GM12873 (cell line): ENCODE data around the gene ST3GAL5.

Experiments used
- TF ChIP-seq, protein P1 (sequence below): IDR thresholded peaks from 2 replicates; pipeline ENCODE4 v1.5.1; 2012; ENCODE audit warnings: low read depth, mild to moderate bottlenecking, moderate library complexity, low read length, control low read depth; ENCODE audit not compliant: insufficient read depth; ENCODE audit errors: missing control alignments

The ST3GAL5 gene

DNA sequence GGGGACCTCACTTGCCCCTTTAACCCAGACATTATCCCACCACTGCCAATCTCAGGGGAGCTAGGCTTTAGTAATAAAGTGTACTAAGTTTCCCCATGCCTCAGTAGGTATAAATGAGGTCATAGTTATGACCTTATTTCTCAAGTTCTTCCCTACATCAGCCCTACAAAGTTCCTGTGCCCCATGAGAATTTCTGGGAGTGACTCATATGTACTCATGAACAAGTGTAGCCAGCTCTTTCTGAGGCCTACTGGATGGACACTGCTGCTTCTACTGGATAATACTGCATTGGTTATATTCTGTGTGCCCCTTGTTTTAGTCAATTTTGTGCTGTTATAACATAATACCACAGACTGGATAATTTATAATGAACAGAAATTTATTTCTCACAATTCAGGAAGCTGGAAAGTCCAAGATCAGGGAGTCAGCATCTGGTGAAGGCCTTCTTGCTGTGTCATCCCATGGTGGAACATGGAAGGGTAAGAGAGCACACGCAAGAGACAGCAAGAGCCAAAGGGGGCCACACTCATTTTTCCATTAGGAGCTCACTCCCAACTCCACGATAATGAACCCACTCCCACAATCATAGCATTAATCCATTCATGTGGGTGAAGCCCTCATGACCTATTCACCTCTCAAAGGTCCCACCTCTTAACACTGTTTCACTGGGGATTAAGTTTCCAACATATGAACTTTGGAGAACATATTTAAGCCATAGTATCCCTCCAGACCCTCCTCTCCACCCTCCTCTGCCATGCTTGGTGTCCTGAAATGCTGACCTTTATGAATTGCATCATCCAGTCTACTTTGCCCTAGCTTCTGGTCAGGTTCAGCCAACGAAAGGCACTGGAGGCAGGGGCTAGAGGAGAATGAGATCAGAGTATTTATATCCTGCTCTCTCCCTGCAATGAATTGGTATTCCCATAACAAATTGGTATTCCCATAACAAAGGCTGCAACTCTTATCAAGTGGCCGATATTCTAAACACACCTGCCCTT is 25.4 kb upstream of the ST3GAL5 start:
- TF ChIP-seq, protein P1, sequence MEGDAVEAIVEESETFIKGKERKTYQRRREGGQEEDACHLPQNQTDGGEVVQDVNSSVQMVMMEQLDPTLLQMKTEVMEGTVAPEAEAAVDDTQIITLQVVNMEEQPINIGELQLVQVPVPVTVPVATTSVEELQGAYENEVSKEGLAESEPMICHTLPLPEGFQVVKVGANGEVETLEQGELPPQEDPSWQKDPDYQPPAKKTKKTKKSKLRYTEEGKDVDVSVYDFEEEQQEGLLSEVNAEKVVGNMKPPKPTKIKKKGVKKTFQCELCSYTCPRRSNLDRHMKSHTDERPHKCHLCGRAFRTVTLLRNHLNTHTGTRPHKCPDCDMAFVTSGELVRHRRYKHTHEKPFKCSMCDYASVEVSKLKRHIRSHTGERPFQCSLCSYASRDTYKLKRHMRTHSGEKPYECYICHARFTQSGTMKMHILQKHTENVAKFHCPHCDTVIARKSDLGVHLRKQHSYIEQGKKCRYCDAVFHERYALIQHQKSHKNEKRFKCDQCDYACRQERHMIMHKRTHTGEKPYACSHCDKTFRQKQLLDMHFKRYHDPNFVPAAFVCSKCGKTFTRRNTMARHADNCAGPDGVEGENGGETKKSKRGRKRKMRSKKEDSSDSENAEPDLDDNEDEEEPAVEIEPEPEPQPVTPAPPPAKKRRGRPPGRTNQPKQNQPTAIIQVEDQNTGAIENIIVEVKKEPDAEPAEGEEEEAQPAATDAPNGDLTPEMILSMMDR = no peak

DNA sequence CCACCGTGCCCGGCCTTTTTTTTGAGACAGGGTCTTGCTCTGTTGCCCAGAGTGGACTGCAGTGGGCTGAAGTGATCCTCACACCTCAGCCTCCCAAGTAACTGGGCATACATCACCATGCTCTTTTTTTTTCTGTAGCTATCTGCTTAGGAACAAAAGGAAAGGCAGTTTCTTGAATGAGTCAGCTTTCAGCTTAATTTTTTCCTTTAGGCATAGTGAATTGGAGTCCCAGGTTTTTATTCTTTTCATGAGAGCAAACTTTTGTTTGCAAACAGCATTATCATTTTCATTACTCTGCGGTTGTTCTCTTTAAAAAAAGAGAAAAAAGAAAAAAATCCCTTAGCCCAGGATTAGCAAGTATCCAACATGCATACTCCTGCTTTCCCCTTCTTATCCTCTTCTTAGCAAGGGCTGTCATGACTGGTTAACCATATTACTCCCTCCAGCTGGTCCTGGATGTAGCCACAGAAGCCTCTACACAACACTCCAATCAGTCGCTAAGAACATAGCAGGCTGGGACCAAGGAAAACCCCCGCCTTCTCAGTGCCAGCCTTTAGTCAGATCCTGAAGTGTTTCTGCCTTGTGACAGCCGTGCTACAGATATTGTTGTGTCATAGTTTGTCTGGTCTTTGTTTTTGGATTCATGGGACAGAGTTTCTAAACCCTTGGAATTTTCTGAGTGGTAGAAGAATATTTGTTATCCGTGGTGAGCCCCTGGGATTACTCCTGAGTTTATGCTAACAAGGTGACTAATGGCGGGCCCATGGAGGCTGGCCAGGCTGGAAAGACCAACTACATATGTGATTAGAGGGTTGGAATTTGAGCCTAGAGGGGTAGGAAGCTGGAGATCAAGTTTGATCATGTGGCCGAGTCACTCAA is 23.3 kb upstream of the ST3GAL5 start:
- TF ChIP-seq, protein P1 = no peak

DNA sequence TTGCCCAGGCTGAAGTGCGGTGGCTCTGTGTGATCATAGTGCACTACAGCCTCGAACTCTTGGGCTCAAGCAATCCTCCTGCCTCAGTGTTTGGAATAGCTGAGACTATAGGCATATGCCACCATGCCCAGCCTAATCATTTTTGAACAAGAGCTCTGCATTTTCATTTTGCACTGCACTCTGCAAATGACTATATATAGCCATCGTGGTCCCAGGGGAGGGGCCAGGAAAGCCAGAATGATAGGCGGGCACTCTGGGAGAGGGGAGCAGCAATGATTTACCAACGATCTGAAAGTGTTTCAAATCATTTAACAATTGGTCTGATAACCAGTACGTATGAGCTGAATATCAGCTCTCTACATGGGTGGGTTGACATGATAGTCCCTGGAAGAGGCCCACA is 22.3 kb upstream of the ST3GAL5 start:
- TF ChIP-seq, protein P1 = no peak

DNA sequence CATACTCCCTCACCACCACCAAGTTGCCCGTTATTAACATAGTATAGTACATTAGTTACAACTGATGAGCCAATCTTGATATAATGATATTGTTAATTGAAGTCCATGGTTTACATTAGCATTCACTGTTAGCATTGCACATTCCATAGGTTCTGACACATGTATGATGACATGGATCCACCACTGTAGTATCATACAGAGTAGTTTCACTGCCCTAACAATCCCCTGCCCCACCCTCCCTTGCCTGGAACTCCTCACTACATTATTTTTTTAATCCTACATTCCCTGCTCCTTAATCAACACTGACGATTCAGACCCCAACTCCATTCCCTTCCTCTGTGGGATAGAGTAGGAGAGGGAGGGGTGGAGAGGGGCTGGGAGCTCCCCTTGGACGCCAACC is 20.2 kb upstream of the ST3GAL5 start:
- TF ChIP-seq, protein P1 = no peak

DNA sequence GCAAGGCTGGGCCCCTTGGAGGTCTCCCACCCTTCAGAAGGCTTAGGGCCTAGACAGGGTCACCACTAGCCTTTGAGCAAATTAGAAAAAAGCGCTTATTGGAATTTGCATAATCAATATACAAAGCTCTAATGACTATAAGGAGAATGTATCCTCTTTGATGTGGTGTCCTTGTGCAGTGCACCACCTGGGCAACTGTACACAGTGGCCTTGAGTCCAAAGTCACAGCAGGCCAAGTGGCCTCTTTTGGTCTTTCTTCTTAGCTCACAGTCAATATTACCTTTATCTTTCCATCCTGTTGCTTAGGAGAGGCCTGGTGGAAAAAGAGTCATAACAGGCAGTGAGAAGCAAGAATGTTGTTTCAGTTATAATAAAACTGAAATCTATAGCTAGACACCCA is 19.7 kb upstream of the ST3GAL5 start:
- TF ChIP-seq, protein P1 = no peak

DNA sequence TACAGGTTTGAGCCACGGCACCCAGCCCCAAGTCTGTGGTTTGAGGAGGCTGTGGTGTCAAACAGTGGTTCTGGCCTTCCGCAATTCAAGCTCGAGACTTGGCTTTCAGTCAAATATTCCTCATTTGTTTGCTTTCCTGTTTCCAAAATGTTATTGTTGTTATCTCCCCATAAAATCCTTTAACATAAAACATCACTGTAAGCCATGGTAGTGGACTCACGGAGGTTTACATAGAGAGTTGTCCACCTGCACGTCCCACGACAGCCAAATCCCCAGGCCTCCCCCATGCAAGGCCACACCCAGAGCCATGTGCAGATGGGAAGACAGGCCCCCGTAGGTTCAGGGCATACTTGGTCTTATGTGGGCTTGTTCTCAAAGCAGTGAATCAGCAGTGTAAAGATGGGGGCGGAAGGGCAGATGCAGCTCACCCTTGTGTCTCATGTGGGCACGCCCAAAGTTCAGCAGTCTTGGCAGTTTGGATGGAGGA is 18.9 kb upstream of the ST3GAL5 start:
- TF ChIP-seq, protein P1 = no peak

DNA sequence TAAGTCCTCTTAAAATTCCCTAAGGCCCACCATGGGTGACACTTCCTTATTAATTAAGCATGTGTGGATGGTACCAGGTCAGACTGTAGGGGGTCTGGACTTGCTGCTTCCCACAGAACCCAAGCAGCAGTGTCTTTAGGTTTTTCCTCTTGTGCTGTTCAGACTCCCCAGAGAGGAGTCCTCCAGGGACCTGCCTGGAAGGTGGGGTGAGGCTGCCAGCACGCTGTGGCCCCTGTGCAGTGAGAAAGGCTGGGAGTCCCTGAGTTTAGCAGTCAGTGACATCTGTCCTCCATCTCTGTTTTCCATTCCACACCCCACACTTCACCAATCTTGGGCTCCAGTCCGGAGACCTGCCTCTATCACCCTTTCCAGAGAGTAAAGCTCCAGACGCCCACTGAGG is 18.0 kb upstream of the ST3GAL5 start:
- TF ChIP-seq, protein P1 = no peak
